Stimulated activated CD4-positive, alpha-beta T cell treated with anti-CD3 and anti-CD28 coated beads, Interleukin-1b, Interleukin-23, amount 100 ng/mL, for 24 hours (primary cell): Measurements from ENCODE around the gene RPL10.
"Not testable (repeated sequence)": the region's sequence is repeated elsewhere in the genome, so short reads cannot be mapped to it uniquely, and the experiment has no call there.

Source experiments
- DNase-seq, 4 experiments: peaks; one replicate each; pipeline ENCODE4 v3.0.0-alpha.2; 2020; ENCODE audit warnings: low read depth in 4 of 4, low spot score in 1 of 4

RPL10 gene

DNA sequence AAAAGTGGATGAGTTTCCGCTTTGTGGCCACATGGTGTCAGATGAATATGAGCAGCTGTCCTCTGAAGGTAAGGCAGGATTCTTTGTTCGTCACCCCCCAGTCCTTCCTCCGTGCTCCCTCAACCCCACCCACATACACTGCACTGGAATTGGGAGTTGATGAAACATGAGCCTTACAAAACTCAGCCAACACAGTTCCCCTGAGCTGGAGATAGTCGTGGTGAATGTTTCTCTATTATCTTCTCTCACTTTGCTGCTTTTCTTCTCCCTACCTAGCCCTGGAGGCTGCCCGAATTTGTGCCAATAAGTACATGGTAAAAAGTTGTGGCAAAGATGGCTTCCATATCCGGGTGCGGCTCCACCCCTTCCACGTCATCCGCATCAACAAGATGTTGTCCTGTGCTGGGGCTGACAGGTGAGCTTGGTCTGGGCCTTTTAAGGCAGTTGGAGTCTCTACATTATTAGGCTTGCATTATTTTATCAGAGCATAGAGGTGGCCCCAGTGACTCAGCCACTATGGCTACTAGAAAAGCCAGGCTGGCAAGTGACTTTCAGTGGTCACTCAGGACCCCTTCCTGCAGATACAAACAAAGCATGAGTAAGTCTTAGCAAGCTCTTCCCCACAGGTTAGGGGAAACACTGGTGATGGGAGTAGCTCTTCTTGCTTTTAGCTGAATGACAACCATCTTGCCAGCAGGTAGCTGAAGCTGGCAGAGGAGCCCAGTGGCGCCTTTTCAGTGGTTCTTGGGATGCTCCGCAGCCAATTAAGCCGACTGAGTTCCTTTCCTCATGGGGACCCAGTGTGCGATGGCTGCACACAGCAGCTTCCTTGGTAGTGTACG is 1.6 kb downstream of the RPL10 start:
- no peak for DNase-seq

DNA sequence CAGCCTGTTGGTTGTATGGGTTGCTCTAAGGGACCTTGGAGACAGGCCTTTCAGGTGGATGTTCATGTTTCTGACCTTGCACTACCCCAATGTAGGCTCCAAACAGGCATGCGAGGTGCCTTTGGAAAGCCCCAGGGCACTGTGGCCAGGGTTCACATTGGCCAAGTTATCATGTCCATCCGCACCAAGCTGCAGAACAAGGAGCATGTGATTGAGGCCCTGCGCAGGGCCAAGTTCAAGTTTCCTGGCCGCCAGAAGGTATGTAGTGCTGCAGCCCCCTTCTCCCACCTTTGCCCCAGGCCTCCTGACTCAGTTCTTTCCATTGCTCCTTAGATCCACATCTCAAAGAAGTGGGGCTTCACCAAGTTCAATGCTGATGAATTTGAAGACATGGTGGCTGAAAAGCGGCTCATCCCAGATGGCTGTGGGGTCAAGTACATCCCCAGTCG is 2.2 kb downstream of the RPL10 start:
- not testable (repeated sequence) for DNase-seq

DNA sequence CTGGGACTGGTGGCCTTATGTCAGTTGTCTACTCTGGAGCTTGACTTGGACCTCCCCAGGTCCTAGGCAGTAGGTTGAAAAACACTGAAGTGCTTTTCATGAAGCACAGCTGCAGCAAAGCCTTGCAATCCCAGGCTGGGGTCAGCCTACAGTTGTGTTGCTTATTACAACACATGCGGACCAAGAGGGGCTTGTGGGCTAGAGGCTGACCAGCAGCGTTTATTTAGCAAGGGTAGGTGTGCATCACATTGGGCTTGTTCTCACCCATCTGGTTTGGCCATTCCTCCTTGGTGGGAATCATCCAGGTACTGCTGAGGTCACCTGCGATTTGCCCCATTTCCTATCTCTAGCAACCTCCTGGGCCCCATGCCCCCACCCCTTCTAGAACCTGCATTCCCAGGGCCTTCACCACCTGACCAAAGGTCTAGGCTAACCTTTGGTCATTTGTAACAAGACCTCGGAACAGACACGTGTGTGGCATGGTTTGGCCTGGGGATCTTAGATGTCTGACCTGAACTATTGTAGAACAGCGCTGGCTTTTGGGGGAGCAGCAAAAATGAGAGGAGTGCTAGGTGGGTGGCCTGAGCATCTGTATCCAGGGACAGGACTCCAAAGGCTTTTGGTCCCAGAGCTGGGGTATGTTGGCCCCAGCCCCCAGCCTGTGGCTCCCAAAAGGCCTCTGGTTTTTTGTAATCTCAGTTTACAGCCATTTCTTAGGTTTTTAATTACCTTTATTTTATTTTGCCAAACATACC is 3.0 kb downstream of the RPL10 start:
- no peak for DNase-seq

DNA sequence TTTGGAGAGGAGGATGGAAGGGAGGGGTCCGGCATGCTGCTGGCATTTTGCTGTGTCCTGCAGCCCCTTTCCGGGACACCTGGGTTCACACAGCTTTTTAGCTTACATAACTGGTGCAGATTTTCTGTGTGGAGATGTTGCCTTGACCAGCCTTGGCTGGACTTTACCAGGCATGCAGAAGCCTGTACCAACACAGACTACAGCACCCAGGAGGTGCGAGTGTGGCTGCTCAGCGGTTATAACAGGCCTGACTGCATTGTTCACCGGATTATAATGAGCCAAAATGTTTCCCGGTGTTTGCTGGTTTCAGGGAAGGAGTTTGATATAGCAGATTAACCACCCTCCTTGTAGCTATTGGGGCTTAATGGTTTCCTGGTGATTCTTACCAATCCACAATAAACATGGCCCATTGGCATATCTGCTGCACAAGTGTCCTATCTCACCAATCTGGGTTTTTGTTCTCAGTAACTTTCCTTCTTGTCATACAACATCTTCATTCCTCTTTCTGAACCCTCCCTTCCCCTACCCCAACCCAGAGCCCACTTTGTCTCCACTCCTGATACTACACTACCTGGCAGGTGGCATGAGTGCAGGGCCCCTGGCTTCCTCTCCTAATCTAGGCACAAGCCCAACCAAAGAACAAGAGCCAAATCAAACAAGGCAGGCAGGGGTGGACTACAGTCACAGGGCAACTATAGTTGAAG is 3.9 kb downstream of the RPL10 start:
- no peak for DNase-seq

DNA sequence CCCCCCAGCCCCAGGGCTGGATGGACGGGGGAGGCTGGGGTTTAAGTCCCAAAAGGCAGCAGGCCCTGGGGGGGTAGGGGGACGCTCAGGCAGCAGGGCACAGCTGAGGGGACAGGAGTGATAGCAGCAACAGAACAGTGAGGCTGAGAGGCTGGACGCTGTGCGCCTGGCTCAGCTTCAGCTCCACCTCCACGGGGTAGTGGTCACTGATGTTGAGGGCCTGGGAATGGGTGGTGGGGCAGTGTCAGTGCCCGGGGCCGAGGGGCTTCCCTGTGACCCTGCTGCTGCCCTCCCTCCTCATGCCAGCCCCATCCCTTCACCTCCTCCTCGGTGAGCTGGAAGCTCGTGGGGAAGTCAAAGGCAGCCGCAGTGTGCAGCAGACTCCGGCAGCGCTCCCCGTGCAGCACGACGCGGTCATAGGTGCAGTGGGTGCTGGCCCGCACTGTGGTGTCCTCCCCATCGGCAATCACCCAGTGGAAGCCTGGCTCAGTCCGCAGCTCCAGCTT is 4.5 kb downstream of the RPL10 start:
- no peak for DNase-seq

DNA sequence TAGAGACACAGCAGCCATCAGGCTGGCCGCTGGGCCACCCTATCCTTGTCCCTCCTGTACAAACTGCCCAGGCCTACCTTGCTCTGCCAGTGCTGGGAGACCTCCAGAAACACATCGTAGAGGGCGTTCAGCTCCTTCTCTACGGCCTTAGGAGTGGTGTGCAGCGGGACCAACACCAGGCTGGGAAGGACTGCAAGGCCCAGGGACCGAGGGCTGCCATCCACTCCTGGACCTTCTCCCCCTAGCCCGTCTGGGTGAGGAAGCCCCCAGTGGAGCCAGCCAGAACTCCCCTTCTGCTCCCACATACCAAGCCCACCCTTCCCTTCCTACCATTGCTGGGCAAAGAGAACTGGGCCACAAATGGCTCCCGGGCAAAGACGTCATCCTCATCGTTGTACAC is 5.0 kb downstream of the RPL10 start:
- no peak for DNase-seq

DNA sequence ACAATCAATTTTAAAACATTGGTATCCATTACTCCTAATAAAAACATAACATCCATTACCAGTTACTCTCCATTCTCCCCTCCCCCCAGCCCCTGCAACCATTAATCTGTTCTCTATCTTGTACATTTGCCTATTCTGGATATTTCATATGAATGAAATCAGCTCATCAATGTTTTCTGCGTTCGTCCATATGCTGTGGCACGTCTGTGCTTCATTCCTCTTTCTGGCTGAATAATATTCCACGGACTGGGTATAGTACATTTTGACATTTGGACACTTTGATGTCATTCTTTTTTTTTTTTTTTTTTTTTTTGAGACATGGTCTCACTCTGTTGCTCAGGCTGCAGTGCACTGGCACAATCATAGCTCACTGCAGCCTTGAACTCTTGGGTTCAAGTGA is 5.7 kb downstream of the RPL10 start:
- no peak for DNase-seq

DNA sequence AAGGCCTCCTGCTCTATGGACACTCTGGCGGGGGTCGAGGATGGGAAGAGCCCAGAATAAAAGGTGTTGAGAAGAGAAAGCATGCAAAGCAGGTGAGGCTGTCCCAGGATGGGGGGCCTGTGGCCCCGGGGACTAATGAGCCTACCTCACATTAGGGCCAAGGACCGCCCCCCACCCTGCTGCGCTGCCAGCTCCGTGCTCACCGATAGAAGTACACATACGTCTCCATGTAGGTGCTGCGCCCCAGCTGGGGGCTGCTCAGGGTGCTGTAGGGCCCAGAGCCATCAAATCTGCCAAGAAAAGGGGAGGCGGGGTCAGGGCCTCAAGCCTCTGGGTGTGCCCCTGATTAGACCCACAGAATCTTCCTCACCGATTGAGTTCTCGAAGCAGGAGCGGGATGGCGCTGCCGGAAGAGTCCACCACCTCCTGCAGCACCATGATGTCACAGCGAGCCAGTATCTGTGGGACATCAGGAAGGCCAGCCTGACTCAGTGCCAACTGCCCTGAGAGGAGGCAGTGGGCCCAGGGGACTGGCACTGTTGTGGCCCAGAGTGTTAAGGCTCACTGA is 6.5 kb downstream of the RPL10 start:
- no peak for DNase-seq

DNA sequence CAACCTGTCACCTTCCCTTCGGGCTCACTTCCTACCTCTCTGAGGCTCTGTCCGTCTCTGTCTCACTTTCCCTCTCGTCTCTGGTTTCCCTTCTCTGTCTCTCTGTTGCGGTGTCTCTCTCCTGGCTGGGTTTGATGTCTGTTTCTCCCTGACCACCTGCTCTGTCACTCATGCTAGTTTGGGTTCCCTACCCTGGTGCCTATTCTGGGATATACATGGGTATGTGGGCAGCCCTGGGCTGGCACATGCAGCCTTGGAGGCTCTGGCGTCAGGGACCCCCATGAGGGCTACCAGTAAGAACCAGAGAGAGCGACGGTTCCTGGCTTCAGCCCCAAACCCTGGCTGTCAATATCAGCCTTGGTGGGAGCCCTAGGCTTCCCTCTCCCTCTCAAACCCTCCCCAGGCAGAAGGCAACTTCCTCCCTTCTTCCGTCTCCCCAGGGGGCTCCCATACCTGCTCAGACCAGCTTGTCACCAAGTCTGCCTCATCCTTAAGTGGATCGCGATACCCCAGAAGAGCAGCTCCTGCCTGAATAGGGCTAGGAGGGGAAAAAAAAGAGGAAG is 10.6 kb downstream of the RPL10 start:
- no peak for DNase-seq

DNA sequence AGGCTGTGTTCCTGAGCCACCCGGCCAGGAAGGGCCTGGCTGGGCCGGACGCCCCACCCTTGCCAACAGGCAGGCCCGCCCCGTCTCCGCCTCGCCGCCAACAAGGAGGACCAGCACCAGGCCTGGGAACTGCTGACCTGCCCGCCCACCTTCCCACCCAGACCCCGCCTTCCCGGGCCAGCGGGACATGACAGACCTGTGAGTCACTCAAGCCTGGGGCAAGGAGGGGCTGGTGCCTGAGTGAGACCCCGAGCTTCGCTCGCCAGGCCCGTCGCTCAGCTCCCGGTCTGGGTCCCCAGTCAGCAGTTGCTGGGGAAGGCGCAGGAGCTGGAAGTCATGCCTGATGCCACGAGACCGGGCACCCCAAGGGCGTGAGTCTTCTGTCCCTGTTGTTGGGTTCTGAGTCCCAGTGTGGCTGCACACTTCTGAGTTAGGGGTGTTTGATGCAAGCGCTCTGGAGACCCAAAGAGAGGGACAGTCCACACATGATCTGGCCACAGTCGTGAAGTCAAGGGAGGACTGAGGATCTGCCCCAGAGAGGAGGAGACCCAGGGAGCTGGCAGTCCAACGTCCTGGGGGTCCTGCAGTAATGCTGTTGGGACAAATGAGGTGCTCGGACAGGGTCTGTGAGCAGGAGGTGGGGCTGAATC is 11.2 kb downstream of the RPL10 start, which contains the start of gene DNASE1L1:
DNASE1L1 (minus strand) TSS at position 33 of the 650 bp plus-strand sequence. CDS start 3,686 bp downstream, outside the sequence.
- DNase-seq: no peak

DNA sequence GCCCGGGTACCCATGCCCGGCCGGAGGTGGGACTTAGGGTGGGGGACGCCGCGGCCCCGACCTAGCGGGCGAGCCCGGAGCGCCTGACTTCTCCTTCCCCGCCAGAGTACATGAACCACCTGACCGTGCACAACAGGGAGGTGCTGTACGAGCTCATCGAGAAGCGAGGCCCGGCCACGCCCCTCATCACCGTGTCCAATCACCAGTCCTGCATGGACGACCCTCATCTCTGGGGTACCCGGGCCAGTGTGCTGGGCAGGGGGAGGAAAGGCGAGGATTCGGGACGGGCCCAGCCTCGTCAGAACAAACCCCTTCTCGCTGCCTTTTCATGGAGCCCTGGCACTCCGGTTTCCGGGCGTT is 13.8 kb downstream of the RPL10 start:
- DNase-seq: peak in 2 of 4 experiments; percentile 36 to 61

DNA sequence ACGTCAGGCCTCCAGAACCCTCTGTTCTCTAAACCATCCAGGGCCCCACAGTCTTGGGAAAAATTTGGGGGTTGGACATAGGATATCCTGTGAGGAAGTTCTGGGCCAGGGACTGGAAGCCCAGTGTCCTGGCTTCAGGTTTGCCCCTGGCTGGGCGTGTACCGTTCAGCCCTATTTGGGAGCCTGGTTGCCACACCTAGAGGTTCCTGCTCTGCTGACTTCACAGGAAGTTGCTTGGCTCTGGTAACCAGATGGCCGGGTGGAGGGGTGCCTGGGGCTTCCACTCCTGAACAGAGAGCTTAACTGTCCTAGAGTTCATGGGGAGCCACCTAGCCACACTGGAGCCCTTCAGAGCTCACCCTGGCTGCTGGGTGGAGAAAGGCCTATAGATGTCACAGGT is 14.3 kb downstream of the RPL10 start:
- DNase-seq: no peak

DNA sequence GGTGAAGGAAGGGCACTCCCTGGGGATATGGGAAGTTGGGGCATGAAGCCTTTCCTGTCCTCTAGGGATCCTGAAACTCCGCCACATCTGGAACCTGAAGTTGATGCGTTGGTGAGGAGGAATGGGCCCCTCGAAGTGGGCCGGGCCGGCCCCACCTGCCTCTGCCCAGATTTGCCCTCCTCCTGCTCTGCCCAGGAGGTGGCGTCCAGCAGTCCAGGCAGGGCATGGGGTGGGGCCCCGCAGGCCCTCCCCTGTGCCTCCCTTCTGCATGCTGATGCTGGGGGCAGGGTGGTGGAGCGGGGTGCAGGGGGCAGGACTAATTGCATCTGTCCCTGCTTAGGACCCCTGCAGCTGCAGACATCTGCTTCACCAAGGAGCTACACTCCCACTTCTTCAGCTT is 15.0 kb downstream of the RPL10 start:
- DNase-seq: no peak

DNA sequence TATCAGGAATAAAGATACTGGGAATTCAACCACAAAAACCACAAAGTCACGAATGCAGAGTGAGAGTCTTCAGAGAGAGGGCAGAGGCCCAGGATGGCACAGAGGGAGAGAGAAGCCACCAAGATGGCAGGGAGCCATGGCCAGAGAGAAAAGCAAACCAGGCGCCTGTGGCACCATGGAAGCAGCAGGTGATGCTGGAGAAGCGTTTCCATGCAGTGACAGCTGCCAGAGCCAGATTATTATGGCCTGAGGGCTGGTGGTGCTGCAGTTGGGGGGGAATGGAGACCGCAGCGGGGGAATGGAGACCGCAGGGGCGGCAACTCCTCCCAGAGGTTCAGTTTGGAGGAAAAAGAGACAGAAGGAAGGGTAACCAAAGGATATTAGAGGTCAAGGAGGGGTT is 19.0 kb downstream of the RPL10 start:
- DNase-seq: no peak

DNA sequence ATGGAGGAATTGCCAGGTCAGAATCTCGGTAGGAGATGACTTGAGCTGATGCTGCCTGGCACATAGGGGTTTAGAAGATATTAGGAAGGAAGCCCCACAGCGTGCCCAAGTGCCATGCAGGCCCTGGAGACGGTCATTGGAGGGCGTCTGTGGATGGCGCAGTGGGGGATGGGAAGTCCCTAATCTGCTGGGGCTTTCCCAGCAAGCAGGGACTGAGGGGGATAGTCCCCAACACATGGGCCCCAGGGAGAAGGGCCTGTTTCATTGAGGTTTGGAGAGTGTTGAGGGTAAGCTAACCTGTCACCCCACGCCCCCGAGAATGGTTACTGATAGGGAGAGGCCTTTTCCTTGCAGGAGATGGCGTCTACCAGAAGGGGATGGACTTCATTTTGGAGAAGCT is 21.0 kb downstream of the RPL10 start:
- DNase-seq: no peak

DNA sequence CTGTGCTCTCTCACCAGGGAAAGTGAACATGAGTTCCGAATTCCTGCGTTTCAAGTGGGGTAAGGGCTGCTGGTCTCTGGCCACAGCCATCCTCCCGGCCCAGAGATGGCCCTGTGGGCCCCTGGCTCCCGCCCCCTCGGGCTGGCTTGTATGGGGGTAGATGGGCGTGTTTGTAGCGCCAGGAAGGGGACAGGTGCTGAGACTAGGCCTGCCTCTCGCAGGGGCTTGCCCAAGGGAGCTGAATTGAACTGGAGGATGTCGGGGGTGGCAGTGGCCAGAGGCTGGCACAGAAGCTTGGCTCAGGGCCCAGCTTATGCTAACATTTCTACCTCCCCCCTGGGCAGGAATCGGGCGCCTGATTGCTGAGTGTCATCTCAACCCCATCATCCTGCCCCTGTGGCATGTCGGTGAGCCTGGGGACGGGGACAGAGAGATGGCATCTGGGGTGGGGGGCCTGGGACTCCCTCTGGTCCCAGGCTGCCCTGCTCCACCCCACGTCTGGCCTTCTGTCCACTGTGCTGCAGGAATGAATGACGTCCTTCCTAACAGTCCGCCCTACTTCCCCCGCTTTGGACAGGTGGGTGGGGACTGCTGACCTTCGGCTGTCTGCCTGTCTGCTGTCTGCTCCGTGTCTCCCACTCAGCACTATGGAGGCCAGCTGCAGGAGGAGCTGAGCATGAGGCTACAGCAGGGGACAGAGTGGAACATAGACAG is 21.7 kb downstream of the RPL10 start:
- DNase-seq: no peak

DNA sequence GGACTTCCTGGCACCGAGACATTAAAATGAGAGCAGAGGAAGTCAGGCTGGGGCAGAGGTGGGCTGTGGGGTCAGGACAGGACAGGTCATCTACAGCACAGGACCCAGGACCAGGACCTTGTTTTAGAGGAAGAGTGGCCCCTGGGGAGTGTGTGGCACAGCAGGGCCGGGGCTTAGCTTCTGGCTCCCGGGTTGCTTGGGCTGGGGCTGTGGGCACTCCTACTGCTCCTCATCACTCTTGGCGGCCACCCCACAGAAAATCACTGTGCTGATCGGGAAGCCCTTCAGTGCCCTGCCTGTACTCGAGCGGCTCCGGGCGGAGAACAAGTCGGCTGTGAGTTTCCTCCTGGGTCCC is 22.2 kb downstream of the RPL10 start:
- no peak for DNase-seq

DNA sequence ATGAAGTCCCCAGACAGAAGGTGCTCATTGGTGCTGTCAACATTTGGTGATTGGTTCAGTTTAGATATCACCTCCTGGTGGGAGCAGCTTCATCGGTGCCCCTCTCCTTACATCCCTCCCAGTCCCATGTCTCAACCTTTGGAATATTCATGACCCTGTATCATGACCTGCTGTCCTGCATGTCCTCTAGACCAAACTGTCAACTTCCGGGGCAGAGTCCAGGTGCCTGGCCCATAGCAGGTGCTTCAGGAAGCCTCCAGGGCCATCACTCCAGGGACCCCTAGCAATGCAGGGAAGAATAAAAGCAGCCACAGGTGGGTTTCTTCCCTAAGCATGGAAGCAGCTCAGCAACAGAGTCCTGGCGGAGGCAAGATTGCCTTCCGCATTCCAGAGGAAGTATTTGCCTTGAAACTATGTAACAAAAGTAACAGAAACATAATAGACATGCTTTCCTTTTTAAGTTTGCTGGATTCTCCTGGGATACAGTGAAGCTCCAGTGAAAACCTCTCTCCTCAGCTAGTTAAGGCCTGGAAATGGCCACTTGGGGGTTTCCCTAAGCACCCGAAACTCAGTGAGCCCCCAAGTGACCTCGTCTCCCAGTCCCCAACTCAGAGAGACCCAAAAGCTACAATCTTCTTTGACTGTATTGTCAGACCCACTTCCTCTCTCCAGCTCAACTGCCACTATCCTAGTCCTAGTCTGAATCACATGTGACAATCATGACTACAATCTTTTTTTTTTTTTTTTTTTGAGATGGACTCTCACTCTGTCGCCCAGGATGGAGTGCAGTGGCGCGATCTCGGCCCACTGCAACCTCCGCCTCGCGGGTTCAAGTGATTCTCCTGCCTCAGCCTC is 29.0 kb downstream of the RPL10 start:
- DNase-seq: no peak
